22Rv1 (cell line): ENCODE measurements around the gene TIAL1.

ENCODE experiments used
- ZFX ChIP-seq: fragments of 450-650 bp; IDR thresholded peaks from 2 replicates; pipeline ENCODE4 v1.6.1; 2017; ENCODE audit warnings: antibody characterized with exemption, borderline replicate concordance
- TF ChIP-seq, protein P1 (sequence below): fragments of 450-650 bp; IDR thresholded peaks from 2 replicates; pipeline ENCODE4 v1.5.1; 2017; ENCODE audit warnings: mild to moderate bottlenecking

DNA sequence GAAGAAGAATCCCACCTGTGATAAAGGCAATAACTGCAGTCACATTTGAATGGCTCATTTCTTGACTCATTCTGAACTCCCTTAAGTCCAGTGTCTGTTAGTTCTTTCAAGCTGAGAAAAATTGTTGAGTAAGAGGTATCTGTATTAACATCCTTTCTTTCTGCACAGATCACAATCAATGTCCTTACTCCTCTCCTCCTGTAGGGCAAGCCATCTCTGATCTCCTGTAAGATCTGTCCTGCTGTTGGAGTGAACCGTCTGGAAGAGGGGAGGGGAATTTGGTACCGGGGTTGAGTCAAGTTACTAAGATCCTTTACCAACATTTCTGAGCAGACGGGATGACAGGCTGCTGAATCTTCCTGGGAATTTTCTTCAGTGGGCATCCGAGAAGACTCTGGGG, 34.7 kb downstream of the TIAL1 start:
- TF ChIP-seq, protein P1, sequence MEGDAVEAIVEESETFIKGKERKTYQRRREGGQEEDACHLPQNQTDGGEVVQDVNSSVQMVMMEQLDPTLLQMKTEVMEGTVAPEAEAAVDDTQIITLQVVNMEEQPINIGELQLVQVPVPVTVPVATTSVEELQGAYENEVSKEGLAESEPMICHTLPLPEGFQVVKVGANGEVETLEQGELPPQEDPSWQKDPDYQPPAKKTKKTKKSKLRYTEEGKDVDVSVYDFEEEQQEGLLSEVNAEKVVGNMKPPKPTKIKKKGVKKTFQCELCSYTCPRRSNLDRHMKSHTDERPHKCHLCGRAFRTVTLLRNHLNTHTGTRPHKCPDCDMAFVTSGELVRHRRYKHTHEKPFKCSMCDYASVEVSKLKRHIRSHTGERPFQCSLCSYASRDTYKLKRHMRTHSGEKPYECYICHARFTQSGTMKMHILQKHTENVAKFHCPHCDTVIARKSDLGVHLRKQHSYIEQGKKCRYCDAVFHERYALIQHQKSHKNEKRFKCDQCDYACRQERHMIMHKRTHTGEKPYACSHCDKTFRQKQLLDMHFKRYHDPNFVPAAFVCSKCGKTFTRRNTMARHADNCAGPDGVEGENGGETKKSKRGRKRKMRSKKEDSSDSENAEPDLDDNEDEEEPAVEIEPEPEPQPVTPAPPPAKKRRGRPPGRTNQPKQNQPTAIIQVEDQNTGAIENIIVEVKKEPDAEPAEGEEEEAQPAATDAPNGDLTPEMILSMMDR = no peak
- no peak for TF ChIP-seq ZFX
